HG03135 (cell line): ENCODE measurements around the gene NCAPD3.

Source experiments
- ATAC-seq: cut with Tn5 transposase; IDR thresholded peaks from one replicate; pipeline ENCODE4 v1.9.1; 2021; ENCODE audit warnings: mild to moderate bottlenecking, moderate library complexity; ENCODE audit not compliant: unreplicated experiment

Gene NCAPD3

DNA sequence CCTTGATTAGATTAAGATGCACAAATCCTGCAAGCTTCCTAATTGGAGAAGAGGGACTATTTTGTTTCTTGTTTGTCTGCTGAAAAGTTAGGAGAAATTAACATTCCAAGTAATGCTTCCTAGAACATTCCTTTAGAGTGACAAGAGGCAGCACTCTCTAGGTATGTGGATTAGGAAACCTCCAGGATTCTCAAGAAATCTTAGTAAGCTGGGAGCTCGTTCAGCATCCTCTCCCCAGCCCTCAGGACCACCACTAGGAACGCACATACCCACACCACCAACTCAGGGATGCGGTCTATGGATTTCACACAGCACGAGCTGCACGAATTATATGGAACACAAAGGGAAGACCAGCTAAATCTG lies 52.9 kb downstream of the NCAPD3 start:
- ATAC-seq: no peak

DNA sequence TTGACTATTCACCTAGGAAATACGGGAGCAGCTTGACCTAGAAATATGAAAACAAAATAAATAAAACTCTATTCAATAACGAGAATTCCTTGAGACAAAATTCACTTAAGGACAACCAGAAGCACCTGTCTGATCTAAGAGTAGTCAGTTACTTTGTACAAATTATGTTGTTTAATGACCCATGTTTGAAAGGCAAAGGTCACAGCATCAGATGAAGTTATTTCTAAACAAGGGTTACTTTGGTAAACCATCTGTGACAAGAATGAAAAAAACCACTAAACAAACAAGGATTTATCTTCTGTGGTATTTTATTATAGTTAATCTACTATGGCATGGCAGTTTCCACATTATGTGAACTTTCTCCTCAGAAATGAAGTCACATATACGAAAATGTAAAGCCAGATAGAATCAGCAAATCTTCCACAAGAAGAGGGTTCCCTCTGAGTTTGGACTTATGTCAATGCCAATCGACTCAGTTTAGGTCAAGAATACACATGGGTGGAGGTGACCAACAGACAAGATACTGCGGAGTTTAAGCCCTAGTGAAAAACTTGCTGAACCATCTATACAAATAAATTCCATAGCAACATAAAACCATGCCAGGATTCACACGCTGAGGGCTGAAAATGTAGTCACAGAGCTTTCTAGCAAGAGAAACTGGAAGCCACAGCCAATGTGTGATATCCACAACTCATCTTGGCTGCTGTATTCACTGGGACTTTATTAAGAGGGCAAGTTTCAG lies 53.4 kb downstream of the NCAPD3 start:
- no peak for ATAC-seq

GRCh38 chr11:134164490-134165370 lies 59.0 kb downstream of the NCAPD3 start:
- no peak for ATAC-seq

GRCh38 chr11:134159652-134160051 lies 64.1 kb downstream of the NCAPD3 start:
- ATAC-seq: no peak

- no peak for ATAC-seq
Measured at GRCh38 chr11:134158023-134158422, 65.7 kb downstream of the NCAPD3 start.

- ATAC-seq: no peak
Measured at GRCh38 chr11:134157451-134157850, 66.3 kb downstream of the NCAPD3 start.

GRCh38 chr11:134155946-134156865 lies 67.6 kb downstream of the NCAPD3 start:
- ATAC-seq: no peak

DNA sequence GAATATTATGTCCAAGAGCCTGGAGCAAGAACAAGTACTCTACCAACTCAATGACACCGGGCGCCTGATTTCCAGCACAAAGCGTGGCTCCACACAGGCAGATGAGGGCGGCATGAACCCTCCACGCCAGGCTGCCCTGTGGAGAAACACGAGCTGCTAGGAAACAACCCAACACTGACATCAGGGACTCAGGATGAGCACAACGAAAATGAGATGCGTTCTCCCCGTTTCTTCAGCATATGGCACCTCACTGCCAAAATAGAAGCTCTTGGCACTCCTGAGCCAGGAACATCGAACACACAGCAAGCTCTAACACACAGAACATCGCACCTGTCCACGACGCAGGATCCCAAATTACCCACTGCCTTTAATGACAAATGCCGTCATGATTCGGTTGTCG lies 68.3 kb downstream of the NCAPD3 start:
- no peak for ATAC-seq

DNA sequence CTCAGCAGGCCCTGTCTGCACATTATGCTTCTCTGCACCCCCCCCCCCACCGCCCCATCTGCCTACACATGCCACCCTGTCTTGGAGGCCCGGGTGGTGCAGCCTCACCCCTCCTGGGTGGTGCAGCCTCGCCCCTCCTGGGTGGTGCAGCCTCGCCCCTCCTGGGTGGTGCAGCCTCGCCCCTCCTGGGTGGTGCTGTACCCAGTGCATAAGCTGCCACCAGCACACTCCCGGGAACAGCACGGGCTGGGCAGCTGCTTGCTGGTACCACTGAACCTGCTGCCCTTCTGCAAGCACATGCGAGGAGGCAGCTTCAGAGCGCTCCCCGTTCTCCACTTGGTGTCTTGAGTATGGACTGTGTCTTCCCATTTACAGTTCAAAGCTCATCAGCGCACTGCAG lies 69.3 kb downstream of the NCAPD3 start:
- no peak for ATAC-seq

GRCh38 chr11:134153147-134153905 lies 70.4 kb downstream of the NCAPD3 start:
- no peak for ATAC-seq

- no peak for ATAC-seq
Measured at GRCh38 chr11:134152696-134153095, 71.1 kb downstream of the NCAPD3 start.

DNA sequence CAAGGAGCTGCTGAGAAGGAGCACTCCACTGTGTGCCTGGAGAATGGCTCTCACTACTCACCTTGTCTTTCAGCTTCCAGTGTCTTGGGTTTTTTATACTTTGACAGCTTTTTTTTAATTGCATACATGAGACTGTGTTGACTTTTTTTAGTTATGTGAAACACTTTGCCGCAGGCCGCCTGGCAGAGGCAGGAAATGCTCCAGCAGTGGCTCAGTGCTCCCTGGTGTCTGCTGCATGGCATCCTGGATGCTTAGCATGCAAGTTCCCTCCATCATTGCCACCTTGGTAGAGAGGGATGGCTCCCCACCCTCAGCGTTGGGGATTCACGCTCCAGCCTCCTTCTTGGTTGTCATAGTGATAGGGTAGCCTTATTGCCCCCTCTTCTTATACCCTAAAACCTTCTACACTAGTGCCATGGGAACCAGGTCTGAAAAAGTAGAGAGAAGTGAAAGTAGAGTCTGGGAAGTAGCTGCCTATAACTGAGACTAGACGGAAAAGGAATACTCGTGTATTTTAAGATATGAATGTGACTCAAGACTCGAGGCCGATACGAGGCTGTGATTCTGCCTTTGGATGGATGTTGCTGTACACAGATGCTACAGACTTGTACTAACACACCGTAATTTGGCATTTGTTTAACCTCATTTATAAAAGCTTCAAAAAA lies 72.6 kb downstream of the NCAPD3 start:
- ATAC-seq: no peak

DNA sequence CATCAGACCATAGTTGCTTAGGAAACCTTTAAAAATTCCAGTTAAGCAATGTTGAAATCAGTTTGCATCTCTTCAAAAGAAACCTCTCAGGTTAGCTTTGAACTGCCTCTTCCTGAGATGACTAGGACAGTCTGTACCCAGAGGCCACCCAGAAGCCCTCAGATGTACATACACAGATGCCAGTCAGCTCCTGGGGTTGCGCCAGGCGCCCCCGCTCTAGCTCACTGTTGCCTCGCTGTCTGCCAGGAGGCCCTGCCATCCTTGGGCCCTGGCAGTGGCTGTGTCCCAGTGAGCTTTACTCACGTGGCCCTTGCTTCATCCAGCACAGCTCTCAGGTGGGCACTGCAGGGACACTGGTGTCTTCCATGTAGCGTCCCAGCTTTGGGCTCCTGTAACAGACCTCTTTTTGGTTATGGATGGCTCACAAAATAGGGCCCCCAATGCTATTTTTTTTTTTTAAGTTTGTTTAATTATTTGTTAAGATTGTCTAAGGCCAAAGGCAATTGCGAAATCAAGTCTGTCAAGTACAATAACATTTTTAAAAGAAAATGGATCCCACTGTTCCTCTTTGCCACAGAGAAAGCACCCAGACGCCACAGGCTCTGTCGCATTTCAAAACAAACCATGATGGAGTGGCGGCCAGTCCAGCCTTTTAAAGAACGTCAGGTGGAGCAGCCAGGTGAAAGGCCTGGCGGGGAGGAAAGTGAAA lies 73.4 kb downstream of the NCAPD3 start:
- no peak for ATAC-seq

DNA sequence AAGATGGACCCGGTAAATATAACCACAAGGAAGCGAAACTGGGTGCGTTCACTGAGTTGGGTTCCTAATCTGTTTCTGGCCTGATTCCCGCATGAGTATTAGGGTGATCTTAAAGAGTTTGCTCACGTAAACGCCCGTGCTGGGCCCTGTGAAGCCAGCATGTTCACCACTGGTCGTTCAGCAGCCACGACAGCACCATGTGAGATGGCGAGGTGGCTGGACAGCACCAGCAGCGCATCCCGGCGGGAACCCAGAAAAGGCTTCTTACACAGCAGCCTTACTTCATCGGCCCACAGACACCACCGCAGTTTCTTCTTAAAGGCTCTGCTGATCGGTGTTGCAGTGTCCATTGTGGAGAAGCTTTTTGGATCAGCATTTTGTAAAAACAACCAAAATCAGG lies 74.4 kb downstream of the NCAPD3 start:
- ATAC-seq: no peak

DNA sequence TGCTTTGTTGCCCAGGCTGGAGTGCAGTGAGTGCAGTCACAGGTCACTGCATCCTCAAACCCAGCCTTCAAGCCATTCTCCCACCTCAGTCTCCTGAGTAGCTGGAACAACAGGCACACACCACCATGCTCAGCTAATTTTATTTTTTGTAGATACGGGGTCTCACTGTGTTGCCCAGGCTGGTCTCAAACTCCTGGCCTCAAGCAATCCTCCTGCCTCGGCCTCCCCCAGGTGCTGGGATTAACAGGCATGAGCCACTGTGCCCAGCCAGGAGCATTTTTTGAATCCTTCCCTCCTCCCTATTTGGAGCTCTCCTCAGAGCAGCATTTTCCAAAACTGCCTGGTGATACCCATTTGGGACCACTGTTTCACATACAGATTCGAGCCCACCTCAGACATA lies 77.2 kb downstream of the NCAPD3 start:
- ATAC-seq: no peak

DNA sequence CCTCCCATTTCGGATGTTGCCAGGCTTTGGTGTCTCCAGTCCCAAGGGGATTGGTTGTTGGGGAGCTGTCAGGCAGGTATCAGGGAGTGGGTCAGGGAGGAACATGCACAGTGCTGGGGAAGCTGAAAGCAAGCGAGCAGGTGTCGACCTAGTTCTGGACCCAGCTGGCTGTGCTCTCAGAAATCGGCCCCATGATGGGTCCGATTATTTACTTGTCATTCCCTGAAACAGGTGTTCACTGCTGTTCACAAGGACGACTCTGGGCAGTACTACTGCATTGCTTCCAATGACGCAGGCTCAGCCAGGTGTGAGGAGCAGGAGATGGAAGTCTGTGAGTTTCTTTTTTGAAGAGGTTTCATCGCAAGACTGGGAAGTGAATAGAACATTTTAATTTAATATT lies 78.1 kb downstream of the NCAPD3 start:
- ATAC-seq: no peak

- no peak for ATAC-seq
Measured at GRCh38 chr11:134144744-134145143, 79.0 kb downstream of the NCAPD3 start.

DNA sequence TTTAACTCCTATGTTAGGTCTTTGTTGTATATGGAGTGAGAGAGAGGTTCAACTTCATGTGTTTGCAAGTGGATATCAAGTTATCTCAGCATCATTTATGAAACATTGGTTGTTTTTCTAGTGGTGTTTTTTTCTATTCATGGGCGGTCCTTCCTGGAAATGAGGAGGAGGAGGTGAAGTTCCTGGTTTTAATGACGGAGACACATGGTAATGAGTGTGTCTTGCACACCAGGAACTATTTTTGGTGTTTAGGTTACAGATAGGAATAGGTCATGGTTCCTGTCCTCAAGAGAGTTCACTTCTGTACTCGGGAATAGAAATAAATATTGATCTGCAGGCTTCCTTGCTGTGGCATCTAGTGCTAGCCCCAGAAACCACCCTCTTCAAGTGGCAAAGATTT lies 80.0 kb downstream of the NCAPD3 start:
- no peak for ATAC-seq

- ATAC-seq: no peak
Measured at GRCh38 chr11:134142536-134142935, 81.2 kb downstream of the NCAPD3 start.
